Measurements from ENCODE around the gene KCNIP3. TPM values are rescaled to one million over a fixed set of nuclear protein-coding genes. Genes with fewer than 3 reads are reported as not detected.

The KCNIP3 gene
- total RNA-seq, 1 donor from 2014 or later, result 27.5 TPM

DNA sequence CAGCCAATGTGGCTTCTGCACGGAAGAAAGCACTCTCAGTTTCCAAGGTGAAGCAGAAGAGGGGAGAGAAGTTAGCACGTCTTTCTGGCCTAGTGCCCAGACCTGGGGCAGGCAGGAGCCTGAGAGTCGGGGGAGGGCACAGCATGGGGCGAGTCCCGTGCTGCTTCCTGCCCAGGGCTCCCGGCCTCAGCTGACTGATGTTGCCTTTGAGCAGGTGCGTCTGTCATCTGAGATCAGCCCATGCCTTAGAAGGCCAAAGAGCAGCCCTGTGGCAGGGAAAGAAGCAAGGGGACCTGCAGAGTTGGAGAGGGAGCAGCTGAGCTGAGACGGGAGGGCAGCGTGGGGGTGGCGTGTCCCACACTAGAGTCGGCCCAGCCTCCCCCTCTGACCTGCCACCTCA lies 3.3 kb downstream of the KCNIP3 start:
- Histone ChIP-seq H3K27ac (no peak overlapping the region), H3K4me3 (no peak overlapping the region), H3K27me3 (no peaks in the 10 kb centered on the region), H3K9me3 (no peaks in the 10 kb centered on the region), H3K4me1 (peaks cover 9% of the 10 kb centered on the region), H3K36me3 (no peaks in the 10 kb centered on the region)
- TF ChIP-seq POLR2AphosphoS5 (IDR thresholded peaks at IDR 0.05; ENCODE audit: insufficient read depth in 1 of 2, low read depth in 1 of 2) (no peak), POLR2A (IDR thresholded peaks at IDR 0.05) (no peak)
- TF ChIP-seq, protein P1, sequence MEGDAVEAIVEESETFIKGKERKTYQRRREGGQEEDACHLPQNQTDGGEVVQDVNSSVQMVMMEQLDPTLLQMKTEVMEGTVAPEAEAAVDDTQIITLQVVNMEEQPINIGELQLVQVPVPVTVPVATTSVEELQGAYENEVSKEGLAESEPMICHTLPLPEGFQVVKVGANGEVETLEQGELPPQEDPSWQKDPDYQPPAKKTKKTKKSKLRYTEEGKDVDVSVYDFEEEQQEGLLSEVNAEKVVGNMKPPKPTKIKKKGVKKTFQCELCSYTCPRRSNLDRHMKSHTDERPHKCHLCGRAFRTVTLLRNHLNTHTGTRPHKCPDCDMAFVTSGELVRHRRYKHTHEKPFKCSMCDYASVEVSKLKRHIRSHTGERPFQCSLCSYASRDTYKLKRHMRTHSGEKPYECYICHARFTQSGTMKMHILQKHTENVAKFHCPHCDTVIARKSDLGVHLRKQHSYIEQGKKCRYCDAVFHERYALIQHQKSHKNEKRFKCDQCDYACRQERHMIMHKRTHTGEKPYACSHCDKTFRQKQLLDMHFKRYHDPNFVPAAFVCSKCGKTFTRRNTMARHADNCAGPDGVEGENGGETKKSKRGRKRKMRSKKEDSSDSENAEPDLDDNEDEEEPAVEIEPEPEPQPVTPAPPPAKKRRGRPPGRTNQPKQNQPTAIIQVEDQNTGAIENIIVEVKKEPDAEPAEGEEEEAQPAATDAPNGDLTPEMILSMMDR (IDR thresholded peaks at IDR 0.05), result no peak
- DNase-seq (ENCODE audit: extremely low spot score in 2 of 2), result no peak
- intact Hi-C loops (cut with DNase I), result no loop called here

DNA sequence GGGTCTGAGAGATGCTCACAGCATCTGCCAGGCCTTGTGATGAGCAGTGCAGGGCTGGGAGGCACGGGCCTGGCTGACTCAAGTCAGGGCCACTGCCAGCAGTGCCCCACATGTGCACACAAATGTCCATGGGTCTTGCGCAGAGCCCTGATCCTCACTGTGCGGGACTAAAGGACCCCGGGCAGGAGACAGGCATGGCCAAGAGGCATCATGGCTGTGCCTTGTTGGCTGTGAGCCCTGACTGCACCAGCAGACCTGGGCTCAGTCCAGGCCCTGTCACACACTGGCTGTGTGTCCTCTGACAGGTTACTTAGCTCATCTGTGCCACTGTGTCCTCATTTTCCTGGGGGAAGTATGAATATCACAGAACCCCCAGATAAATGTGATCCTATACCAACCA lies 4.0 kb downstream of the KCNIP3 start:
- DNase-seq (ENCODE audit: extremely low spot score in 2 of 2), result no peak
- TF ChIP-seq POLR2AphosphoS5 (IDR thresholded peaks at IDR 0.05; ENCODE audit: insufficient read depth in 1 of 2, low read depth in 1 of 2) (no peak), POLR2A (IDR thresholded peaks at IDR 0.05) (no peak)
- TF ChIP-seq, protein P1 (IDR thresholded peaks at IDR 0.05), result no peak
- intact Hi-C loops (cut with DNase I), result no loop called here
- no peaks in the 10 kb centered on the region for H3K9me3 ChIP-seq
- no peak overlapping the region for H3K4me3 ChIP-seq
- H3K27ac ChIP-seq, result no peak overlapping the region
- no peaks in the 10 kb centered on the region for H3K36me3 ChIP-seq
- H3K27me3 ChIP-seq, result no peaks in the 10 kb centered on the region
- peaks cover 11% of the 10 kb centered on the region for H3K4me1 ChIP-seq

DNA sequence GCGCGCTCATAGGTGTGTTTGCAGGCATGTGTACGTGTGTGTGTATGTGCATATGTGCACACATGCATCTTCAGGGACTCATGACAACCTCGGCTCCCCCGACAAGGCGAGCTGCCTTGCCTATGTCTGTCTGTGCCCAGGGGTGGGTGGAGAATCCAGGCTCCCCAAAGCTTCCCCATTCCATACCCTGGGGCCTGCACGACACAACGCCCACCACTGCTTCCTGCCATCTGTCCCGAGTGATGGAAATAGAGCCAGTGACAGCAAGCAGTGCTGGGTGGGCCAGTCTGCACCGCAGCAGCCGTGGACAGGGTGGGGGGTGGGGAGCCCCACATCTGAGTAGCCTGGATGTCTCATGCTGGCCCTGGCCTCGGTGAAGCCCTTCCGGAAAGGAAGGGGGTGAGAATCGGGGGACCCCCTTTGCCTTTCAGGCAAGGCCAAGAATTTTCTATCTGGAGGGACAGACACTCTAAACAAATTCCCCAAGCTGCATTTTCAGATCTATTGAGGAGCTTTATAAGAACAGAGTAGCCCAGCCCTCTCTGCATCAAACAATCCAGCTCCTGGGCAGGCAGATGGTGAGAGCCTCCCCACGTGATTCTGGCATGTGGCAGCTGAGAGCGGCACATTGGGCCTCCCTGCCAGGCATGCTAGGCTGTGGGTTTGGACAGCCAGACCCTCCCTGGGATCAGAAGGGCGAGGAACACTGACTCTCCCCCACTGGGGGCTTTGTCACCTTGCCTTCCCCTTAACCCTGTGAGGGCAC lies 4.9 kb downstream of the KCNIP3 start:
- Histone ChIP-seq H3K9me3 (no peaks in the 10 kb centered on the region), H3K27me3 (no peaks in the 10 kb centered on the region)
- no peak for DNase-seq (ENCODE audit: extremely low spot score in 2 of 2)

DNA sequence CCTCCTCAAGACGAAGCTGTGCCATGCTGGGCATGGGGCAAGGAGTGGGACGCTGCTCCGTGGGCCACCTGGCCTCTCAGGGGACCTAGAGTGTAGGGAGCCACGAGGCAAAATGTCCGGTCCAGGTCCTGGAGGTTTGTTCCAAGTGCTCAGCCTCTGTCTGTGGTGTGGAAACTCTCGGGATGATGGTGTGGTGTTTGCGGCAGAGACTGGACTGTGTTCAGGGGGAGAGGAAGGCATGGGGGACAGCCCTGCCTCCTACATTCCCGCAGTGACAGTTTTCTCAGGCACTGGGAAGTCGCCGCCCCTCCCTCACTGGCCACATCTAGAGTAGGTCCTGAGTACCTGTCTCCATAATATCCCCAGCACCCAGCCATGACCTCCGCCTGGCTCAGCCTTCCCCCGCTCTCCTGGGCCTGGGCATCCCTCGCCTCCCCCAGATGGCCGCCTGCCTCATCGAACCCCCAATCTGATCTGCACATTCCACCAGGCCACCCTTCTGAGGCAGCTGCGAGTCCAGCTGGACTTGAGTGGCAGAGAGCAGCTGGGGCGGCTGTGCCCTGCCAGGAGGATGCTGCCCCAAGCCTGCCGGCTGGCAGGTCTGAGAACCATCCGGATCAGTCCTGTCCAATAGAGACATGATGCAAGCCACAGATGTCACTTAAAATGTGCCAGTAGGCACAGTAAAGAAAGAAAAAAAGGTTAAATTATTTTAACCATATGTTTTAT lies 6.2 kb downstream of the KCNIP3 start:
- Histone ChIP-seq H3K27ac (no peak overlapping the region), H3K36me3 (no peaks in the 10 kb centered on the region), H3K27me3 (no peaks in the 10 kb centered on the region), H3K9me3 (no peaks in the 10 kb centered on the region), H3K4me1 (peaks cover 4% of the 10 kb centered on the region), H3K4me3 (no peak overlapping the region)
- intact Hi-C loops (cut with DNase I), result no loop called here
- TF ChIP-seq, protein P1 (IDR thresholded peaks at IDR 0.05), result no peak
- TF ChIP-seq POLR2A (IDR thresholded peaks at IDR 0.05) (no peak), POLR2AphosphoS5 (IDR thresholded peaks at IDR 0.05; ENCODE audit: insufficient read depth in 1 of 2, low read depth in 1 of 2) (no peak)
- no peak for DNase-seq (ENCODE audit: extremely low spot score in 2 of 2)

More for the DNA sequence above, 4.9 kb downstream of the KCNIP3 start:
- Histone ChIP-seq H3K36me3 (no peaks in the 10 kb centered on the region), H3K27ac (no peak overlapping the region), H3K4me3 (no peak overlapping the region), H3K4me1 (peaks cover 4% of the 10 kb centered on the region)
- TF ChIP-seq, protein P1 (IDR thresholded peaks at IDR 0.05), result no peak
- TF ChIP-seq POLR2A (IDR thresholded peaks at IDR 0.05) (no peak), POLR2AphosphoS5 (IDR thresholded peaks at IDR 0.05; ENCODE audit: insufficient read depth in 1 of 2, low read depth in 1 of 2) (no peak)
- intact Hi-C loops (cut with DNase I), result no loop called here

Data from vagina (tissue), 2 donors.